ENCODE data around the gene GMDS.

DNA sequence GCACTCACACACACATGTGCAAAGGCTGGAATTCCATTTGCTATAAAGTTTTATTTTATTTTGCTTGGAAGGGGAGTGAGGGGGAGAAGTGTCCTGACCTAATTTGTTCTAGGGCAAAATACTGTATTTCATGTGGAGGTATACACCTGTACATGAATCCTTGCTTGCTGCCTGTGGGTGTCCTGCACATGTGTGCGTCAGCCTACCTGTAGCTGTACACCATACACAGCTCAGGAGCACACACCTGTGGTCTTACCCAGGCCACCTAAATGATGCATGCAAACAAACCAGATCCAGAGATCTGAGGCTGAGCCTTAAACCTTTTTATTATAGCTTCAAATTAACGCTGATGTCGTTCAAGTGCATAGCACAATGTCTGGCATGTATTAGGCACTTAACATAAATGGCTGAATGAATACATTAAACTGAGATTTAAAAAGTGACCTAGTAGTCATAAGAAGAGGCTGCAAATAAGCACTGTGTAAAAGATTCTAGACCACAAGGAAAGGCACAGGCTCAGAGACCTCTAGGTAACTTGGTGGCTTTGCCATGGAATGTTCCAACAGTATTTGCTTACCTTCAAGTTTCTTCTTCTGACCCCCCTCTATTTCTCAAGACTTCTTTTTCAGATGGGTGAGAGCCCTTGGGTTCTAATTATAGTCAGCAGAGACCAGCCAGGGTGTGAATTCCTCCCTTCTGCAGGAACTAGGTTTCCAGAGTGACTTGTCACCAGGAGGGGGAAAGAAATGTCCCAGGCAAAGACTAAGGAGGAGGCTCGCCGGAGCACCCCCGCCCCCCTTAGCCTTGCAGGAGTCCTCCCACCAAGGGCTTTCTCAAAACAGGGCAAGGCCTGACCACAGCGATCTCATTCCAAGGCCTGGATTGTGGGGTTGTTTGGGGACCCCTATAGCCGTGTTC is 622.3 kb downstream of the GMDS start:
- TF ChIP-seq, protein P1, sequence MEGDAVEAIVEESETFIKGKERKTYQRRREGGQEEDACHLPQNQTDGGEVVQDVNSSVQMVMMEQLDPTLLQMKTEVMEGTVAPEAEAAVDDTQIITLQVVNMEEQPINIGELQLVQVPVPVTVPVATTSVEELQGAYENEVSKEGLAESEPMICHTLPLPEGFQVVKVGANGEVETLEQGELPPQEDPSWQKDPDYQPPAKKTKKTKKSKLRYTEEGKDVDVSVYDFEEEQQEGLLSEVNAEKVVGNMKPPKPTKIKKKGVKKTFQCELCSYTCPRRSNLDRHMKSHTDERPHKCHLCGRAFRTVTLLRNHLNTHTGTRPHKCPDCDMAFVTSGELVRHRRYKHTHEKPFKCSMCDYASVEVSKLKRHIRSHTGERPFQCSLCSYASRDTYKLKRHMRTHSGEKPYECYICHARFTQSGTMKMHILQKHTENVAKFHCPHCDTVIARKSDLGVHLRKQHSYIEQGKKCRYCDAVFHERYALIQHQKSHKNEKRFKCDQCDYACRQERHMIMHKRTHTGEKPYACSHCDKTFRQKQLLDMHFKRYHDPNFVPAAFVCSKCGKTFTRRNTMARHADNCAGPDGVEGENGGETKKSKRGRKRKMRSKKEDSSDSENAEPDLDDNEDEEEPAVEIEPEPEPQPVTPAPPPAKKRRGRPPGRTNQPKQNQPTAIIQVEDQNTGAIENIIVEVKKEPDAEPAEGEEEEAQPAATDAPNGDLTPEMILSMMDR (IDR thresholded peaks at IDR 0.05): no peak
- no peak for TF ChIP-seq POLR2AphosphoS5 (IDR thresholded peaks at IDR 0.05; ENCODE audit: insufficient read depth in 1 of 2, low read depth in 1 of 2)

Data from vagina (tissue), 2 donors.